Measurements from ENCODE around the gene TAOK3. TPM values are rescaled to one million over a fixed set of nuclear protein-coding genes. Genes with fewer than 3 reads are reported as not detected.

TAOK3 gene
- total and polyA plus RNA-seq, 2 donors (not counting 3 experiments of a cell fraction or from before 2014, with no cell fraction given): 11.3 to 23.1 TPM

DNA sequence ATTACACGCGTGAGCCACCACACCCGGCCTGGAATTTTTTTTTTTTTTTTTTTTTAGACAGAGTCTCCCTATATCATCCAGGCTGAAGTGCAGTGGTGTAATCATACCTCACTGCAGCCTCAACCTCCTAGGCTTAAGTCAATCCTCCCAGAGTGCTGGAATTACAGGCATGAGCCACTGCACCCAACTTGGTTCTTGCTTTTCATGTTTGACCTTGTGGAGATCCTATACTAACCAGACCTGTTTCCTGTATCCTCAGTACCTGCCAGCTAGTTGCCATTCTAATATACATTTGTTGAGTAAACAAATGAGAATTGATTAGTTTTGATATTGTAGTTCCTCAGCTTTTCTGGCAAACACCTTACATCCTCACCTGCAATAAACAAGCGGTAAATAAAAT, 265.7 kb downstream of the TAOK3 start:
- Histone ChIP-seq H3K27ac (ENCODE audit: insufficient read depth, low read depth, low read length) (no peak overlapping the region), H4K20me1 (replicated peaks; ENCODE audit: control insufficient read depth, extremely low read depth, insufficient read depth, low read length) (no peaks in the 10 kb centered on the region), H3K9ac (replicated peaks; ENCODE audit: extremely low read depth, insufficient read depth, low read length) (no peak overlapping the region), H3K9me3 (replicated peaks; ENCODE audit: control insufficient read depth, insufficient read depth, low read length) (no peaks in the 10 kb centered on the region), H3K27me3 (ENCODE audit: control insufficient read depth in 2 of 2, insufficient read depth in 2 of 2, low read length in 2 of 2) (no peaks in the 10 kb centered on the region), H3K4me3 (replicated peaks in 1 of 3; ENCODE audit: insufficient read depth in 1 of 3, low read depth in 1 of 3, low read length in 3 of 3) (no peak overlapping the region), H3K9me1 (replicated peaks; ENCODE audit: control insufficient read depth, extremely low read depth, insufficient read depth, low read length) (no peaks in the 10 kb centered on the region), H3K36me3 (ENCODE audit: control insufficient read depth in 2 of 2, extremely low read depth in 1 of 2, insufficient read depth in 2 of 2, low read length in 2 of 2) (no peaks in the 10 kb centered on the region), H3K4me2 (ENCODE audit: insufficient read depth, low read length) (no peak overlapping the region), H2AFZ (ENCODE audit: low read depth, low read length) (no peak overlapping the region), H3K79me2 (ENCODE audit: control insufficient read depth, insufficient read depth, low read length) (no peaks in the 10 kb centered on the region), H3K4me1 (ENCODE audit: control insufficient read depth, extremely low read depth, insufficient read depth, low read length) (peaks cover 11% of the 10 kb centered on the region)
- dilution Hi-C loops (cut with MboI; ENCODE audit: extremely low pct_ligation_motif_present, low sequenced_read_pairs) (no loop called here), intact Hi-C loops (cut with micrococcal nuclease) (no loop called here)
- BruUV-seq (replicated peaks): no TSS peak
- ChIA-PET POLR2A (no interaction called here), CTCF (no interaction called here)
- TF ChIP-seq FOS (IDR thresholded peaks at IDR 0.05; ENCODE audit: borderline replicate concordance, insufficient read depth, low read length): no peak
- TF ChIP-seq POLR2AphosphoS5 (IDR thresholded peaks at IDR 0.05; ENCODE audit: insufficient read depth, low read depth, low read length): no peak
- TF ChIP-seq, protein P1, sequence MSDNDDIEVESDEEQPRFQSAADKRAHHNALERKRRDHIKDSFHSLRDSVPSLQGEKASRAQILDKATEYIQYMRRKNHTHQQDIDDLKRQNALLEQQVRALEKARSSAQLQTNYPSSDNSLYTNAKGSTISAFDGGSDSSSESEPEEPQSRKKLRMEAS (IDR thresholded peaks at IDR 0.05; ENCODE audit: insufficient read depth, insufficient read length): no peak
- TF ChIP-seq MYC (IDR thresholded peaks at IDR 0.05; ENCODE audit: low read depth, low read length): no peak
- FAIRE-seq: no peak
- DNase-seq (ENCODE audit: low read depth, low spot score): no peak

DNA sequence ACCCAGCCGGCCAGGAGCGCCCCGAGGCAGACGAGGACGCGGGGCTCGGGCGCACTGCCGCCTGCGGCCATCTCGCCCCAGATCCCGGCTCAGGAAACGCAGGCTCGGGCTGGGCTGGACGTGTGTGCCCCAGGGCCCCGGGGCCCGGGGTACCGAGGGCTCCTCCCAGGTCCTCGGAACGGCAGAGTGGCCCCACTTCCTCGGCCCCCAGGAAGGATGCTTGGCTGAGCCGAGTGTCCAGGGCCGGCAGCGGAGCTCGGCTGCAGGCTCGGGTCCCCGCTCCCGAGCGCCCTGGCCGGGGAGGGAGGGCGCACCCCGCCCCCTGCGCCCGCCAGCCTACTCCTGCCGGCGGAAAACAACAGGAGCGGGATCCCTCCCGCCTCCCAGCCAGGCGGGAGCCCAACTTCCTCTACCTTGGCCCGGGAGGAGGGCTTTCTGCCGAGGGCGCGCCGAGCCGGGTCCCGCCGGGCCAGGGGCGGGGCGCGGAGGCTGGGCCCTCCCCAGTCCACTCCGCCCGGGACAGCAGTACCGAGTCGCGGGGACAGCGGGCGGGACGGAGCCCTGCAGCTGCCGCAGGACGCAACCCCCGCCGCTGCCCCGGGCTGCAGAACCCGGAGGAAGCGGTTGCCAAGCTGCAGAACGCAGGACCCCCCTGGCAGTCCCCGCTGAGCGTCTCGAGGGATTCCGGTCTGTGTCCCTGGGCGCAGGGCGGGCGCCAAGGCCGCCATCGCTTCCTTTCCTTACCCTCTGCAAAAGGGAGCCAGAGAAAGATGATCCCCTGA, 268.9 kb downstream of the TAOK3 start, which contains the start of gene VSIG10:
TSS of gene VSIG10 (minus strand) at position 411 of the 782 bp plus-strand sequence. CDS start at position 71, 340 bp downstream.
- no peaks in the 10 kb centered on the region for H4K20me1 ChIP-seq (replicated peaks; ENCODE audit: control insufficient read depth, extremely low read depth, insufficient read depth, low read length)
- no peaks in the 10 kb centered on the region for H3K27me3 ChIP-seq (ENCODE audit: control insufficient read depth in 2 of 2, insufficient read depth in 2 of 2, low read length in 2 of 2)
- POLR2A ChIA-PET: no interaction called here
- H3K27ac ChIP-seq (ENCODE audit: insufficient read depth, low read depth, low read length): peak within 1 kb of the TSS; percentile 61
- DNase-seq (ENCODE audit: low read depth, low spot score) (peak; percentile 74), FAIRE-seq (peak; percentile 89)
- peak within 1 kb of the TSS; percentile 88 for H3K4me2 ChIP-seq (ENCODE audit: insufficient read depth, low read length)
- H3K4me3 ChIP-seq (replicated peaks in 1 of 3; ENCODE audit: insufficient read depth in 1 of 3, low read depth in 1 of 3, low read length in 3 of 3): peak within 1 kb of the TSS; percentile 48 to 78 (median 52)
- dilution Hi-C loops (cut with MboI; ENCODE audit: extremely low pct_ligation_motif_present, low sequenced_read_pairs) (no loop called here), intact Hi-C loops (cut with micrococcal nuclease) (loop anchor here (1.0 to 5.0 kb wide), 5 partner anchors 18 to 227 kb away; partner anchors contain the start of genes PEBP1, RFC5 and WSB2)
- peak within 1 kb of the TSS; percentile 83 for H3K9ac ChIP-seq (replicated peaks; ENCODE audit: extremely low read depth, insufficient read depth, low read length)
- H3K4me1 ChIP-seq (ENCODE audit: control insufficient read depth, extremely low read depth, insufficient read depth, low read length): peaks cover 11% of the 10 kb centered on the region
- H3K79me2 ChIP-seq (ENCODE audit: control insufficient read depth, insufficient read depth, low read length): no peaks in the 10 kb centered on the region
- peak within 1 kb of the TSS; percentile 93 for H2AFZ ChIP-seq (ENCODE audit: low read depth, low read length)
- TSS peak; percentile 31 for BruUV-seq (replicated peaks)
- TF ChIP-seq JUN (IDR thresholded peaks at IDR 0.05; ENCODE audit: borderline replicate concordance, insufficient read depth, insufficient read length, low read depth): no peak
- no peak for TF ChIP-seq MYC (IDR thresholded peaks at IDR 0.05; ENCODE audit: low read depth, low read length)
- TF ChIP-seq POLR2AphosphoS5 (IDR thresholded peaks at IDR 0.05; ENCODE audit: insufficient read depth, low read depth, low read length): peak; percentile 60
- no peaks in the 10 kb centered on the region for H3K9me1 ChIP-seq (replicated peaks; ENCODE audit: control insufficient read depth, extremely low read depth, insufficient read depth, low read length)
- no peaks in the 10 kb centered on the region for H3K9me3 ChIP-seq (replicated peaks; ENCODE audit: control insufficient read depth, insufficient read depth, low read length)
- CTCF ChIA-PET: interaction anchor here (0.6 to 2.3 kb wide), 4 partner anchors 17 to 229 kb away, joined by 3 to 9 read pairs (median 4); no protein-coding TSS in a partner anchor
- no peaks in the 10 kb centered on the region for H3K36me3 ChIP-seq (ENCODE audit: control insufficient read depth in 2 of 2, extremely low read depth in 1 of 2, insufficient read depth in 2 of 2, low read length in 2 of 2)

All from endothelial cell of umbilical vein (primary cell).